Measurements from ENCODE around the gene SMYD3. TPM values are rescaled to one million over a fixed set of nuclear protein-coding genes. Genes with fewer than 3 reads are reported as not detected.
"Not testable (repeated sequence)": the region's sequence is repeated elsewhere in the genome, so short reads cannot be mapped to it uniquely, and the experiment has no call there.

Gene SMYD3
- total RNA-seq, 3 donors from 2014 or later = 16.3 to 18.0 (median 16.4) TPM

DNA sequence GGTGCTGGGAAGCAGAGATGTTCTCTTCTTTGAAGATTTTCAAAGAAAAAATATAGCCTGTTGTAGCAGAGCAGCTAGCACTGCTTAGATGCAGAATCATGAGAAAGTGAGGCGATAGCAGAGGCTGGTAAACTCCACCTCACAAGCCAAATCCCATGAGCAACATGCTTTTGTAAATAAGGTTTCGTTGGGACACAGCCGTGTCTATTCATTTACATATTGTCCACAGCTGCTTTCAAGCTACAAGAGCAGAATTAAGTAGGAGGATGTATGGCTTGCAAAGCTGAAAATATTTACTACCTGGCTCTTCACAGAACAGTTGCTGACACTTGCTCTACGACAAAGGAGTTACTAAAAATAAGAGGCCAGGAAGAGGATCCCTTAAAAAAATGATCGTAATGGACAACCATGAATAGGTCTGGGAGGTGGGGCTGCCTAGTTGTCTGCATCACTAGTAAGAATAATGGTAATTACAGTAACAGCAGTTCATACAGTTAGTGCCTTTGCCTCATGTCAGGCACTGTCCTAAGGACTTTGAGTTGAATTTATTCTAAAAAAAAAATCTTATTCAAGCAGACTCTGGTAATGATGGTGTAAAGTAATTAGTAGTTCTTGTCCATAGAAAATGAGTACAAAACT is 730.3 kb downstream of the SMYD3 start:
- H3K4me1 ChIP-seq (ENCODE audit: low read depth) = no peaks in the 10 kb centered on the region
- intact Hi-C loops (cut with DNase I, micrococcal nuclease) = no loop called here
- ATAC-seq (no peak), DNase-seq (no peak)
- no peaks in the 10 kb centered on the region for H3K36me3 ChIP-seq (ENCODE audit: low read depth)
- H3K9me3 ChIP-seq = no peaks in the 10 kb centered on the region
- TF ChIP-seq, protein P1, sequence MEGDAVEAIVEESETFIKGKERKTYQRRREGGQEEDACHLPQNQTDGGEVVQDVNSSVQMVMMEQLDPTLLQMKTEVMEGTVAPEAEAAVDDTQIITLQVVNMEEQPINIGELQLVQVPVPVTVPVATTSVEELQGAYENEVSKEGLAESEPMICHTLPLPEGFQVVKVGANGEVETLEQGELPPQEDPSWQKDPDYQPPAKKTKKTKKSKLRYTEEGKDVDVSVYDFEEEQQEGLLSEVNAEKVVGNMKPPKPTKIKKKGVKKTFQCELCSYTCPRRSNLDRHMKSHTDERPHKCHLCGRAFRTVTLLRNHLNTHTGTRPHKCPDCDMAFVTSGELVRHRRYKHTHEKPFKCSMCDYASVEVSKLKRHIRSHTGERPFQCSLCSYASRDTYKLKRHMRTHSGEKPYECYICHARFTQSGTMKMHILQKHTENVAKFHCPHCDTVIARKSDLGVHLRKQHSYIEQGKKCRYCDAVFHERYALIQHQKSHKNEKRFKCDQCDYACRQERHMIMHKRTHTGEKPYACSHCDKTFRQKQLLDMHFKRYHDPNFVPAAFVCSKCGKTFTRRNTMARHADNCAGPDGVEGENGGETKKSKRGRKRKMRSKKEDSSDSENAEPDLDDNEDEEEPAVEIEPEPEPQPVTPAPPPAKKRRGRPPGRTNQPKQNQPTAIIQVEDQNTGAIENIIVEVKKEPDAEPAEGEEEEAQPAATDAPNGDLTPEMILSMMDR (IDR thresholded peaks at IDR 0.05) = no peak
- H3K4me3 ChIP-seq = no peak overlapping the region

DNA sequence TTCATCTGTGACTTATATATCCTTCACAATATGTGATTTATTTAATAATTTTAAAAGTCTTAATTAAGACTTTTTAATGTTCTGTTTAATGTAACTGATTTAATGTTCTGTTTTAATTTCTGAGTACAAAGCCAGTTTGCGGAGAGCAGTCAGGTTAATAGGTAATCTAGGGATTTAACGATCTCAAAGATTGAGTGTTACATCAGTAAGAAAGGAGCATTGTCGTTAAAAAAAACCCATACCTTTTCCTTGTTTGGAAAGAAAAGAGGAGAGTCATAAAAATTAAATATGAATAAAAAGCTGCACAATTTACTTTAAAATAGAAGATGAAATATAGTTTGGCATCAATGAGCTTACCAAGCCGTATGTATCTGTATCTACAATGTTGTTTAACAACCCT is 730.9 kb downstream of the SMYD3 start:
- TF ChIP-seq, protein P1 (IDR thresholded peaks at IDR 0.05) = no peak
- ATAC-seq = no peak
- H3K4me1 ChIP-seq (ENCODE audit: low read depth) = no peaks in the 10 kb centered on the region
- intact Hi-C loops (cut with DNase I, micrococcal nuclease) = no loop called here
- H3K9me3 ChIP-seq = no peaks in the 10 kb centered on the region
- no peaks in the 10 kb centered on the region for H3K36me3 ChIP-seq (ENCODE audit: low read depth)
- DNase-seq = no peak
- H3K4me3 ChIP-seq = no peak overlapping the region

DNA sequence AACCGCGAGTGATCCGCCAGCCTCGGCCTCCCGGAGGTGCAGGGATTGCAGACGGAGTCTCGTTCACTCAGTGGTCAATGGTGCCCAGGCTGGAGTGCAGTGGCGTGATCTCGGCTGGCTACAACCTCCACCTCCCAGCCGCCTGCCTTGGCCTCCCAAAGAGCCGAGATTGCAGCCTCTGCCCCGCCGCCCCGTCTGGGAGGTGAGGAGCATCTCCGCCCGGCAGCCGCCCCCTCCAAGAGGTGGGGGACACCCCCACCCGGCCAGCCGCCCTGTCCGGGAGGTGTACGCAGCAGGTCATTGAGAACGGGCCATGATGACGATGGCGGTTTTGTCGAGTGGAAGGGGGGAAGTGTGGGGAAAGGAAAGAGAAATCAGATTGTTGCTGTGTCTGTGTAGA is 732.1 kb downstream of the SMYD3 start:
- H3K4me3 ChIP-seq; DNase-seq; H3K9me3 ChIP-seq; ATAC-seq; H3K4me1 ChIP-seq (ENCODE audit: low read depth); H3K36me3 ChIP-seq (ENCODE audit: low read depth); intact Hi-C loops (cut with DNase I, micrococcal nuclease): not testable (repeated sequence)

DNA sequence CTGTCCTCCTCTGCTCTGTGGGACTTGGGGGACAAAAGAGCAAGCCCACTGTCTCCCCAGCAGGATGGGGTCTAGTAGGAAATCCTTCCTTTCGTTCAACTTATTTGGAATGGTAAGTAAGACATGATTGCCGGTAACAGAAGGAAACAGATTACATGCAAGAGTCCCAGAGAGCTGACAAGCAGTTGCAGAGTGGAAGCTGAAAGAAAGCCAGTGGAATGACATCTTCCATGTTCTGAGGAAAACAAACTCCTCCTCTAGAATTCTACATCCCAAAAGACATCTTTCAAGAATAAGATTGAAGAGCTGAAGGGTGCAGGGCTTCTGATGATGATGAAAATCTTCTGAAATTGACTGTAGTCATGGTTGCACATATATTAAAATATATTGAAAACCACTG is 732.9 kb downstream of the SMYD3 start:
- TF ChIP-seq, protein P1 (IDR thresholded peaks at IDR 0.05) = no peak
- H3K4me1 ChIP-seq (ENCODE audit: low read depth) = no peaks in the 10 kb centered on the region
- no peak overlapping the region for H3K4me3 ChIP-seq
- no peaks in the 10 kb centered on the region for H3K36me3 ChIP-seq (ENCODE audit: low read depth)
- intact Hi-C loops (cut with DNase I, micrococcal nuclease) = no loop called here
- ATAC-seq = no peak
- DNase-seq = no peak
- no peaks in the 10 kb centered on the region for H3K9me3 ChIP-seq

DNA sequence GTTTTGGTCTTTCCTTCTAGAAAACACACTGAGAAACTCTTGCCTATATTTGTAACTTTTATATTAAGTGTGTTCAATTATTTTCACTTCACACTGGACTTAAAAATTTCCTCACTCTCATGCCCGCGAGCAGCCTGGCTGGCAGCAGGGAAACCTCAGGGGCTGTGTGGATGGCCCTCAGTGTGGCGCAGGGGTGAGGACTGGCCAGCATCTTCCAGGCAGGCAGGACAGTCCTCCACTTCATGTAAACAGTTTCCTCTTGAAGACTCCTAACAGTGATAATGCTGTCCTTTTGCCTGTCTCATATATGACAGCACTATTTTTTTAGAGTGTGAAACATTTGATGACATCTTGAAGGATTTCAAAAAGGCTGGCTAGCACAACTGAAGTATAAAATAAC is 733.7 kb downstream of the SMYD3 start:
- Histone ChIP-seq H3K4me3 (no peak overlapping the region), H3K9me3 (no peaks in the 10 kb centered on the region), H3K36me3 (ENCODE audit: low read depth) (no peaks in the 10 kb centered on the region), H3K4me1 (ENCODE audit: low read depth) (no peaks in the 10 kb centered on the region)
- ATAC-seq (no peak), DNase-seq (no peak)
- TF ChIP-seq, protein P1 (IDR thresholded peaks at IDR 0.05) = no peak
- intact Hi-C loops (cut with DNase I, micrococcal nuclease) = no loop called here

DNA sequence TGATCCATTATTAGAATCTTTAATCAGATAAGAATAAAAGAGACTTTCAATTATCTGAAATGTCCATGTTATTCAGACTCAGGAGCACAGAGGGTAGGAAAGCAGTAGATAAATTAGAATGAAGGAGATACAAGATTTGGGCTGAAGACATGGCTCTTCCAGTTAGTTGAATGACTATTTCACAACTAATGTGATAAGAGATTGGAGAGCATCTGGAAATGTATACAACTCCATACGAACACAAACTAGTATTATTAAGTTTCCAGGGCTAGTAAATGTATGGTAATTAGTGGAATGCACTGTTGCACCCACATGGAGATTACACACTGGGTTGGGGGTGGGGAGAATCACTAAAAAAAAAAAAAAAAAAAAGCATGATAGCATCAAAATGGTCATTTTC is 734.3 kb downstream of the SMYD3 start:
- H3K4me1 ChIP-seq (ENCODE audit: low read depth) = no peaks in the 10 kb centered on the region
- no peaks in the 10 kb centered on the region for H3K9me3 ChIP-seq
- ATAC-seq (no peak), DNase-seq (no peak)
- no peaks in the 10 kb centered on the region for H3K36me3 ChIP-seq (ENCODE audit: low read depth)
- H3K4me3 ChIP-seq = no peak overlapping the region
- TF ChIP-seq, protein P1 (IDR thresholded peaks at IDR 0.05) = no peak
- intact Hi-C loops (cut with DNase I, micrococcal nuclease) = no loop called here

Measured in mucosa of descending colon (tissue), 3 donors.